Measurements from ENCODE around the gene FOXN3.

The FOXN3 gene

GRCh38 chr14:89435492-89435891 is 18.5 kb upstream of the FOXN3 start:
- DNase-seq (ENCODE audit: extremely low spot score, insufficient read length, low read depth): no peak
- FAIRE-seq: no peak

- FAIRE-seq (no peak), DNase-seq (ENCODE audit: extremely low spot score, insufficient read length, low read depth) (no peak)
These were observed 15.2 kb upstream of the FOXN3 start for GRCh38 chr14:89432226-89432625.

- peak; percentile 98 for FAIRE-seq
These were observed 13.6 kb upstream of the FOXN3 start for GRCh38 chr14:89430391-89431236.

GRCh38 chr14:89429199-89430181 is 12.5 kb upstream of the FOXN3 start:
- FAIRE-seq (peak; percentile 48), DNase-seq (ENCODE audit: extremely low spot score, insufficient read length, low read depth) (no peak)

More at GRCh38 chr14:89430391-89431236, 13.6 kb upstream of the FOXN3 start:
- DNase-seq (ENCODE audit: extremely low spot score, insufficient read length, low read depth): peak; percentile 60

GRCh38 chr14:89428546-89429198 is 11.6 kb upstream of the FOXN3 start:
- no peak for FAIRE-seq

GRCh38 chr14:89428173-89428523 is 11.1 kb upstream of the FOXN3 start:
- DNase-seq (ENCODE audit: extremely low spot score, insufficient read length, low read depth) (no peak), FAIRE-seq (no peak)

More at GRCh38 chr14:89428546-89429198, 11.6 kb upstream of the FOXN3 start:
- DNase-seq (ENCODE audit: extremely low spot score, insufficient read length, low read depth): no peak

- FAIRE-seq (no peak), DNase-seq (ENCODE audit: extremely low spot score, insufficient read length, low read depth) (no peak)
These were observed 10.6 kb upstream of the FOXN3 start for GRCh38 chr14:89427426-89428172.

- peak; percentile 84 for FAIRE-seq
- DNase-seq (ENCODE audit: extremely low spot score, insufficient read length, low read depth): no peak
These were observed 8.9 kb upstream of the FOXN3 start for GRCh38 chr14:89425931-89426330.

GRCh38 chr14:89424241-89424640 is 7.2 kb upstream of the FOXN3 start:
- DNase-seq (ENCODE audit: extremely low spot score, insufficient read length, low read depth) (no peak), FAIRE-seq (no peak)

GRCh38 chr14:89422952-89423345 is 5.9 kb upstream of the FOXN3 start:
- FAIRE-seq (no peak), DNase-seq (ENCODE audit: extremely low spot score, insufficient read length, low read depth) (no peak)

- DNase-seq (ENCODE audit: extremely low spot score, insufficient read length, low read depth) (no peak), FAIRE-seq (no peak)
These were observed 5.3 kb upstream of the FOXN3 start for GRCh38 chr14:89422181-89422951.

- FAIRE-seq: no peak
- DNase-seq (ENCODE audit: extremely low spot score, insufficient read length, low read depth): no peak
These were observed 3.5 kb upstream of the FOXN3 start for GRCh38 chr14:89420502-89420901.

- no peak for FAIRE-seq
- no peak for DNase-seq (ENCODE audit: extremely low spot score, insufficient read length, low read depth)
These were observed 3.0 kb upstream of the FOXN3 start for GRCh38 chr14:89419973-89420482.

GRCh38 chr14:89418976-89419375 is 1.9 kb upstream of the FOXN3 start:
- FAIRE-seq (no peak), DNase-seq (ENCODE audit: extremely low spot score, insufficient read length, low read depth) (no peak)

- FAIRE-seq: no peak
- DNase-seq (ENCODE audit: extremely low spot score, insufficient read length, low read depth): no peak
These were observed 1.4 kb upstream of the FOXN3 start for GRCh38 chr14:89418452-89418851.

GRCh38 chr14:89417465-89418225 is 612 bp upstream of the FOXN3 start:
- DNase-seq (ENCODE audit: extremely low spot score, insufficient read length, low read depth) (peak; percentile 30), FAIRE-seq (peak; percentile 91)

- DNase-seq (ENCODE audit: extremely low spot score, insufficient read length, low read depth) (peak; percentile 97), FAIRE-seq (peak; percentile 86)
These were observed 734 bp downstream of the FOXN3 start for GRCh38 chr14:89416002-89416995.
